HL-60 (cell line): ENCODE data around the gene SMOC2.

ENCODE experiments used
- TF ChIP-seq, protein P1 (sequence below): IDR thresholded peaks from one replicate; pipeline ENCODE4 v1.5.1; 2011; ENCODE audit warnings: low read length, control low read depth, inconsistent platforms; ENCODE audit not compliant: insufficient read depth
- TF ChIP-seq, protein P2 (sequence below): IDR thresholded peaks from 2 replicates; pipeline ENCODE4 v1.6.1; 2012; ENCODE audit warnings: low read depth; ENCODE audit not compliant: insufficient replicate concordance

DNA sequence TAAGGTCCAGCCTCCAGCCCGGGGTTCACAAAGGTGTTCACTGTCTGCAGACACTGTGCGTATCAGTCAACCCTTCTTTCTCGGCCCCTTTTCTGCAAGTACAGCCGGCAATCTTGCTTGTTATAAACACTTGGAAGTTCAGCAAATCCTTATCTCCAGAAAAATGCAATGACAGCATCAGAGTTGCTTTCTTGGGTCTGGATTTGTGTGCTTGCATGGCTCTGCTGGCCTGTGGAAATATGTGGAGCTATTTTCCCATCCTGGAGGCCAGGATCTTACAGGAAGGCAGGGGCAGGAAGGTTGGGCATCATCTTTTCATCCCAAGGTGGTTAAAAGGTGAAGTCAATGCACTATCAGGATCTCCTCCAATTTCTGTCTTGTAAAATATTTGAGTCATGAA, 100.3 kb downstream of the SMOC2 start:
- TF ChIP-seq, protein P1, sequence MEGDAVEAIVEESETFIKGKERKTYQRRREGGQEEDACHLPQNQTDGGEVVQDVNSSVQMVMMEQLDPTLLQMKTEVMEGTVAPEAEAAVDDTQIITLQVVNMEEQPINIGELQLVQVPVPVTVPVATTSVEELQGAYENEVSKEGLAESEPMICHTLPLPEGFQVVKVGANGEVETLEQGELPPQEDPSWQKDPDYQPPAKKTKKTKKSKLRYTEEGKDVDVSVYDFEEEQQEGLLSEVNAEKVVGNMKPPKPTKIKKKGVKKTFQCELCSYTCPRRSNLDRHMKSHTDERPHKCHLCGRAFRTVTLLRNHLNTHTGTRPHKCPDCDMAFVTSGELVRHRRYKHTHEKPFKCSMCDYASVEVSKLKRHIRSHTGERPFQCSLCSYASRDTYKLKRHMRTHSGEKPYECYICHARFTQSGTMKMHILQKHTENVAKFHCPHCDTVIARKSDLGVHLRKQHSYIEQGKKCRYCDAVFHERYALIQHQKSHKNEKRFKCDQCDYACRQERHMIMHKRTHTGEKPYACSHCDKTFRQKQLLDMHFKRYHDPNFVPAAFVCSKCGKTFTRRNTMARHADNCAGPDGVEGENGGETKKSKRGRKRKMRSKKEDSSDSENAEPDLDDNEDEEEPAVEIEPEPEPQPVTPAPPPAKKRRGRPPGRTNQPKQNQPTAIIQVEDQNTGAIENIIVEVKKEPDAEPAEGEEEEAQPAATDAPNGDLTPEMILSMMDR: no peak
- TF ChIP-seq, protein P2, sequence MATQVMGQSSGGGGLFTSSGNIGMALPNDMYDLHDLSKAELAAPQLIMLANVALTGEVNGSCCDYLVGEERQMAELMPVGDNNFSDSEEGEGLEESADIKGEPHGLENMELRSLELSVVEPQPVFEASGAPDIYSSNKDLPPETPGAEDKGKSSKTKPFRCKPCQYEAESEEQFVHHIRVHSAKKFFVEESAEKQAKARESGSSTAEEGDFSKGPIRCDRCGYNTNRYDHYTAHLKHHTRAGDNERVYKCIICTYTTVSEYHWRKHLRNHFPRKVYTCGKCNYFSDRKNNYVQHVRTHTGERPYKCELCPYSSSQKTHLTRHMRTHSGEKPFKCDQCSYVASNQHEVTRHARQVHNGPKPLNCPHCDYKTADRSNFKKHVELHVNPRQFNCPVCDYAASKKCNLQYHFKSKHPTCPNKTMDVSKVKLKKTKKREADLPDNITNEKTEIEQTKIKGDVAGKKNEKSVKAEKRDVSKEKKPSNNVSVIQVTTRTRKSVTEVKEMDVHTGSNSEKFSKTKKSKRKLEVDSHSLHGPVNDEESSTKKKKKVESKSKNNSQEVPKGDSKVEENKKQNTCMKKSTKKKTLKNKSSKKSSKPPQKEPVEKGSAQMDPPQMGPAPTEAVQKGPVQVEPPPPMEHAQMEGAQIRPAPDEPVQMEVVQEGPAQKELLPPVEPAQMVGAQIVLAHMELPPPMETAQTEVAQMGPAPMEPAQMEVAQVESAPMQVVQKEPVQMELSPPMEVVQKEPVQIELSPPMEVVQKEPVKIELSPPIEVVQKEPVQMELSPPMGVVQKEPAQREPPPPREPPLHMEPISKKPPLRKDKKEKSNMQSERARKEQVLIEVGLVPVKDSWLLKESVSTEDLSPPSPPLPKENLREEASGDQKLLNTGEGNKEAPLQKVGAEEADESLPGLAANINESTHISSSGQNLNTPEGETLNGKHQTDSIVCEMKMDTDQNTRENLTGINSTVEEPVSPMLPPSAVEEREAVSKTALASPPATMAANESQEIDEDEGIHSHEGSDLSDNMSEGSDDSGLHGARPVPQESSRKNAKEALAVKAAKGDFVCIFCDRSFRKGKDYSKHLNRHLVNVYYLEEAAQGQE: no peak
